CD4-positive, alpha-beta T cell treated with Interleukin-12 subunit alpha and Interleukin-12 subunit beta, for 1 hour (primary cell): Measurements from ENCODE around the gene PI4K2A.
"Not testable (repeated sequence)": the region's sequence is repeated elsewhere in the genome, so short reads cannot be mapped to it uniquely, and the experiment has no call there.

Experiments
- DNase-seq: peaks from one replicate; pipeline ENCODE4 v3.0.0-alpha.2; 2020

The PI4K2A gene

DNA sequence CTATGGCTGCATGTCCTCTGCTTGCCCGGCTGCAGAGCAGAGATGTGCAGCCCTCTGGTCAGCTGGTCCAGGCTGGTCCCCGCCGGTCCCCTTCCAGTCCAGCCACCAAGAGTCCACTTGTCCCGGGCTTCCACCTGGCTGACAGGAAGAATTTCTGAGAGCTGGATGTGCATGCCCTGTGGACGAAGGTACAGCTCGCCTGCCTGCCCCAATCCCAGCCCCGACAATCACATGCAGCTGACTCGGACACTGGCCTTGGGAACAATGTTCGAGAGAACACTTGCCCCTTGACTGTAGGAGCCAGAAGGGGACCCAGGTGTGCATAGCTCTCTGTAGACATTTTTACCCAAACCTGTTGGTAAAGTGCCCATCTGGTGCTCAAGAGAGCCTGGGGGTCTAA is 34.8 kb downstream of the PI4K2A start:
- DNase-seq, result no peak

DNA sequence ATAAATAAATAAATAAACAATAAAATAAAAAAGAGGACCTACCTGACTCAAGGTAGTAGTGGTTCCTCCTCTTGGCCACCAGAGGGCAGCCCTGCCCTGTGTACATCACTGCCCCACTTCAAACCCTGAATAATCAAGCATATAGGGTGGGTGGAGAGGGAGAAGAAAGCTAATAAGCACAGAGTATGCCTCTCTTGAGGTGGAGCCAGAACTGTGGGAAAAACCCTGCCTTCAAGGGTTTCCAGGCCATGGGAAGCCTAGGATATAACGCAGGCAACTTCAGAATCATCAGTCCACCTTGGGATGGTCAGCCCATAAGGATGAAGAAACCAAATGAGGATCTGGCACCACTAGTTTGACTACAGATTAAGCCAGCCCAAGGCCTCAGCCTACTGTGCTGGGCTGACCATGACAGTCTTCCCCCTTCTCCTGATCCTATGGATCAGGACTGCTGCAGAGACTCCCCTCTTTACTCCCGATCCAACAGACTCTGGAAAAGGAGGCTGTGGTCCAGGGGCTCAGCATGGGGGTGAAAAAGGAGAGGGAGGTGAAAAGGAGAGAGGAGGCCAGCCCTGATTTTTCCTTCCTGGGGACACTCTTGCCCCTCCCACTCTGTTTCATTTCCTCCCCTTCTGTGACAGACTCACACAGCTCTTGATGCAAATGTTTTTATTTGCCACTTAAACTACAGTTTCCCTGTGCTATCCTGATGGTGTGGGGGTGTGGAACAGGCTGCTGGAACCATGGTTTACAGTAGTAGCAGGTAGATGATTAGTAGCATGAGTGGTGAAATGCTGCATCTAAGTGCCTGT is 36.5 kb downstream of the PI4K2A start:
- peak; percentile 64 for DNase-seq

DNA sequence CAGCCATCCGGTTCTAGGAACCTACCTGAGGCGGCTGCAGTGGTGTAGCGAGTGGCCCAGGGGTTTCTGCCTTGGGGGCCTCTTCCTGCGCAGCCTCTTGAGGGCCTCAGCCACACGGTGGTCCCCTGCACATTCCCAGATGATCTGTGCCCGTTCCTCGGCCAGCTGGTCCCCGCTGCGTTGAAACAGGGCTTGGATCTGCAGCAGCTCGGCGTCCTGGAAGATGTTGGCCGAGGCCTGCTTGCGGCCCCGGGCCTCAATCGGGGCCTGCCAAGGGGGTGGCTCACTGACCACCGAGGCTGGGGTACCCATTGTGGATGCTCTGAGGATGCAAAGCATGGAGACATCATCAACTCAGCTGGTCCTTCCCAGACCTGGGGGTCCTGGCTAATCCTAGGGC is 39.1 kb downstream of the PI4K2A start:
- no peak for DNase-seq

DNA sequence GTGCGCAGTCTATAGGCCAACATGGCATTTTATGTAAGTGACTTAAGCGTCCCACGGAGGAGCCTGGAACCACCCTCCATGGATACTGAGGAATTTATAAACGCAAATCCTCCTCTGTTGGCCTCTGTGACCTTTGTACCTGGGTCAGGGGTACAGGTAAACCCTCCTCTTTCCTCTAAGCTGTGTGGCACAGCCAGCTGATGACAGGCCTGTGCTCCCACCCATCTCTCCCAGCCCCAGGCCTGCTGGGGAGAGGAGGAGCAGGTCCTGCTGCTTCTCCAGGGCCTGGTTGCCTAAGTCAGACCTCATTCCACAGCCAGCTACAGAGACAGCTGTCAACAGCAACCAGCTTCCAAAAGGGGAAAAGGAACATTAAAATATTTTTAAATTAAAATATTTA is 41.6 kb downstream of the PI4K2A start:
- DNase-seq, result no peak

DNA sequence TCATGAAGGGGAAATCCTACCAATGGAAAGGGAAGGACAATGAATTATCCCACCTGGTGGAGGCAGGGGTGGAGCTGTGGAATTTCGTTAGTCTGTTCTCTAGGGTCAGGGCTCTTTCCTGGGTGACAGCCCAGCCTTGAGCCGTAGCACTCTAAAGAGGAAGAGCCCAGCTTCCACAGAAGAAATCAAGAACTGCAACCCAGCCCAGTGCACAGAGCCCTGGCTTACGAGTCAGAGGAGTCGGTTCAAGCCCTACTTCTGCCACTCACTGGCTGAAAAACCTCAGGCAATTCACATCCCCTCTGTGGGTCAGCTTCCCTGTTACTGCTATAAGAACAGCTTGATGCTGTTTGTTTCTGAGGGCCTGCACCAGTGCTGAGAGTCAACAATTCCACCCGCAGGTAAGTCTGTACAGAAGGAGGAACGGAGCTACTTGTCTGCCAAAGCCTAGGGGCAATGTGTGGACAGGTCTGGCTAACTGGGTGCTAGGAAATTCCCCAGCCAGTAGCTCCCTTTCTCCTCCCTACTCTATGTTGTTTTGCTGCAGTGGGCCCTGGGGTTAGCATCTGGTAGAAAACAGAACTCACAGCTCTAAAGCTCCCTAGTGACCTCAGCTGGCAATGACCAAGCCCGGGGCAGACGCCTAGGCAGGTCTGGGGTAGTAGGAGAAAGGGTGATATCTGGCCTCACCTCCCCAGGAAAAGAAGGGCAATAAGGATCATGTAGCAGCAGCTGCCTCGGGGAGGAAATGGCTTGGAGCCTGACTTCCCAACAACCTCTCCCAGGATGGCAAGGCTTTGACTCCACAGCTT is 43.3 kb downstream of the PI4K2A start:
- no peak for DNase-seq

DNA sequence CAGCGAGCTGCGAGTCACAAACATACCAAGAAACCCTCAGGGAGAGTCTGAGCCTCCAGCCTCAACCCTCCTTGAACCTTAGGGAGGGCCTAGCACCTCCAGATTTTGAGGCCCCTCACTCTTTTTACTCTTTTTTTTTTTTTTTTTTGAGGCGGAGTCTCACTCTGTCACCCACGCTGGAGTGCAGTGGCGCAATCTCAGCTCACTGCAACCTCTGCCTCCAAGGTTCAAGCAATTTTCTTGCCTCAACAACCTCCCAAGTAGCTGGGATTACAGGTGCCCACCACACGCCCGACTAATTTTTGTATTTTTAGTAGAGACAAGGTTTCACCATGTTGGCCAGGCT is 43.9 kb downstream of the PI4K2A start:
- not testable (repeated sequence) for DNase-seq

DNA sequence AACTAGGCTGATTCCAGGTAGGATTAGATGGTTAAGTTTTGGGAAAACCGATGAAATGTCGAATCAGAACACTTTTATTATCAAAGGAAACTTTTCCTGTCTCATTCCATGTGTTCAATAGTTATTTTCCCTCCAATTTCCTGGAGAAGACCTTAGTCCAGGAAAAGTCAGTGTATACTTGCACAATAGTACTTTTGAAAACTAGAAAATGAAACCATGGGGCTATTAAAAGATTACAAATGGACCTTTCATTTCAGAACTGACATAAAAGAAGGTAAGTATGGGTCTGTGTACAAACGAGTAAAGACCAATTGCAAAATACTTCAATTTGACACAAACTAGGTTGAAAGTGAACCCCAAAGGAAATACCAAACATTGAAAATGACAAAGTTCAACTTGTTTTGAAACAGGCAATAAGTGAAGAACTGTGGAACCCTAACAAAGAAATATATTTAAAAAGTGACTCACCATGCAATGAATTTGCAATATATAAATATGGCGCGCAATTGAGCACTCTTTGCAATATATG is 44.5 kb downstream of the PI4K2A start:
- DNase-seq, result no peak

DNA sequence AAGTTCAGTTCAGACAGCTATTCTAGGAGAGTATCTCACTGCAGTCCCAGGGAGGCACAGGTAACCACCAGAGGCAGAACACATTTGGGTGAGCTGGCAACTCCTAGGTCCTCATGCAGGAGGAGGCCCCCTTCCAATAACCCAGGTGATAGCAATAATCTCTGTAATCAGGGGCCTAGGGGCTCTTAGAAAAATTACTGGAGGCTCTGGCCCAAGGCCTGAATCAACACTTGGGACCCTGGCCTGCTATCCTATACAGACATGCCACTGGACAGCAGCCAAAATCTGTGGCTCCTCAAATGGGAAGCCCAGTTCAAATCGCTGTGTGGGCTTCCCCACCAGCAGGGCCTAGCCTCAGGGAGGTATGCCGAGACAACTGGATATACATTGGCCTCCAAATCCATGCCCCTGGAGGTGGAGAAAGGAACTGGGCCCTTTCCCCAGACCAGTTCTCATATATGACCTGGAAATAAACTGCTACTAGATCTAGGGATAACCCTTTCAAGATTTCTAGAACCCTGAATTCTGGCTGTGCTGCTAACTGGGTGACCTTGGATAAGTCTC is 45.0 kb downstream of the PI4K2A start:
- no peak for DNase-seq

DNA sequence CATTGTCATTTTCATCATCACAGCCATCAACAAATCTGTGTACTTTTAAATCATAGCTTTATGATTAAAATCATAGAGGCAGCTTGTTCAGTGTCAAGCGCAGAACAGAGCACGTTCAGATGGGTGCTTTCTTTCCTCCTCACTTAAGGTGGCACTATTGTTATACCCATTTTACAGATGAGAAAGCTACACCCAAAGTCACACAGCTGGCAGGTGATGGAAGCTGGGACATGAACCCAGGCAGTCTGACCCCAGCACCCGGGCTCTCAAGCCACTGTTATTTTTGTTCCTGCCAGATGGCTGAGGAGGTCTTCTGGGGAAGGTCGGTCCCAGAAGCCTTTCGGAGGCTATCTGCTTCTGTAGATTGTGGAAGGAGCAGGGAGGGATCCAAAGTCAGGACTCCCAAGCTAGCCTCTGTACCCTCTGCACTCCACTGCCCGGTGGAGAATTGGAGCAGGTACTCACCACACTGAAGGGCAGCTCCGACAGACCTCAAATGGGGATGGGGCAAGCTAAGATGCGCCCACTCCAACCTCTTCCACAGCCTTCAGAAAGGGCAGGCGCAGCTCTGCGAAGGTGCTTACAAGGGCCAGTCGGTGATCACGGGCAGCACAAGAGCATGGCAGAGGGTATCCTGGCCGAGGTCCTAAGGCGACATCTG is 46.0 kb downstream of the PI4K2A start:
- DNase-seq, result peak; percentile 23

DNA sequence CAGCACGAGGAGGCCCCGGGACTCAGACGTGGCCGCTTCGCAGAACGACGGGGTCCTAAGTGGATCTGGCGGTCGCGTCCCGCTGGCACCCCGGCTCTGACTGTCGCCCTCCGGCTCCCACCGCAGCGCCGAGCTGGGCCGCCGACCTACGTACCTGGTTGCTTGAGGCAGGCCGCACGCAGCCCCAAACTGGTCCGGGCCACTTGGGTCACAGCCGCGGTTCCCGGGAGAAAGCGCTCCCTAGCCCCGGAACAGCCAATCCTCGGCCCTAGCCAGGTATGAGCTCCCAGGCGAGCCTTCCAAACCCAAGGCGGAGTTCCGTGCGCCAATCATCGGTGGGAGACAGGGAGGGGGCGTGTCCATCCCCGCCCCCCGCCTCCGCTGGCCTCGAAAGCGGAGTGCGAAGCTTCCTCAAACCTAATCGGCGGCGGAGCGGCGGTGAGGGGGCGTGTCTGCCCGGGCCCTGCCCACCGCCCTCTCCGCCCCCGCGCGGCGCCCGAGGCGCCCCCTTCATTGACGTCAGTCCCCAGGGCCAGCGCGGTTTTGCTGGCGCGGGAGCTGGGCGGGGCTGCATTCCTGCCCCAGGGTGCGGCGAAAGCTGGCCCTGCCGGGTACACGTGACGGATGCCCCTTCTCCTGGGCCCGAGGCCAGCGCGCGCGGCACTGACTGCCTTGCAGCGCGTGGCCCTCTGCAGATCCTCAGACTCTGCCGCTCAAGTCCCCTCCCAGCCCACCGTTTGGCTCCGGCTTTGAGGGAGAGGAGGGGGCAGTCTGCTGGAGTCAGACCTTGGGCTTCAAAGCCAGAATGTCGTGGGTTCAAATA is 46.7 kb downstream of the PI4K2A start, which contains the start of gene AVPI1:
Gene AVPI1, minus strand, starts transcription at position 280 of the 823 bp plus-strand sequence. CDS start 7,336 bp downstream, outside the sequence.
- DNase-seq, result peak; percentile 97

DNA sequence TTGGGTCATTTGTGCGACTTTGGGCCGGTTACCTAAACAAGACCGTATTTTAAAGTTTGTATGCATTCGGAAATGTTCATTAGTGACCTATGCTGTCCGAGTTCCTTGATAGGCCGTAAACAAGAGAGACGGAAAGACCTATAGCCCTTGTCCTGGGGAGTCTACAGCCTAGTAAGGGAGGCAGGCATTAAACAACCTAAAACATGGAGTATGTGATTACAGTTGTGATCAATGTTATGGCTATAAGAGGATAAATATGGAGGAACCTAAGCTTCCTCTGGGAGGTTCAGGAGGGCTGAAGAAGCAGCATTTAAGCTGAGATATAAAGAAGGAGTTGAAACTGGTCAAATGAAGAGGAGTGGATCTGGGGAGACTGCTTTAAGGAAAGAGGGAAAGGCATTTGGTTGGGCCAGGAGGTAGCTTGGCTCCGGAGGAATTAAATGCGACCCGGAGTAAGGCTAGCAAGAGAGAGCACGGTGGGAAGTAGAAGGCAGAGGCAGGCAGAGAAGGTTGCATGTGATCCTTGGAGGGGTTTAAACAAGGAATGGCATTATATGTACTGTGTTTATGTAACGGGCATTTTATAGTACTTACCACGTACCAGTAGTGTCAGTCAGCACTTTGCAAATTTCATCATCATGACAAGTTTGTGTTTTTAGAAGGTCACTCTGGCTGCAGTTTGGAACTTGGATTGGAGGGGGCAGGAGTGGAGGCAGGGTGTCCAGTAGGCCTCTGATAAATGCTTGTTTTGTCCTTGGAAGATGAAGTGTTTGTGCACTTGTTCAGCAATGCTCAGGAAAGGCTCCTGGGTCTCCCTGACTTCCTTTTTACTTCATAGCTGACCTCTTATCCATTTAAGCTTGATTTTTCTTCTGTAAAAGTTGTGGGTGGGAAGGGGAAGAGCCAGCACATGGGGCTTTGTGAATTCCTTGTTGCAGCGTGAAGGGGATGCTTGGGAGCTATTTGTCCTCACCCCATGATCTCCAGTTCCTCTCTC is 47.6 kb downstream of the PI4K2A start:
- DNase-seq, result no peak

DNA sequence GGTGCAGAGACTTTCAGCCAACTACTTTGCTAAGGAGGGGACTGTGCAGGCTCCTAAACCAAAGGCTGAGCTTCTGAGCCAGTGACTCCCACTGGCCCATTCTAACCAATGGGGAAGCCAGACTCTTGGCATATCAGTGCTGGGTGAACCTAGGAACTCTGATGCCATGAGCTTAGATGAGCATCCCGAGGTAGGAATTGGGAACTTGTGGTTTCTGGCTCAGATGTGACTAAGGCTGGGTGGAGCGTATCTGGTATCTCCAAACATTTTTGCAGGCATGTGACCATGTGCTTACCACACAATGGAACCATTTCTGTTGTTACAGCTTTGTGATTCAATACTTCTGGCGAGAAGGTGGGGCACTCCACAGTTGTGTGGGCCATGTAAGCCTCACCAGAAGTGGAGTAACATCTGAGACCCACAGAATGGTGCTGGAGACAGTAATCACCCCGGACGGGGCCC is 49.1 kb downstream of the PI4K2A start:
- no peak for DNase-seq

DNA sequence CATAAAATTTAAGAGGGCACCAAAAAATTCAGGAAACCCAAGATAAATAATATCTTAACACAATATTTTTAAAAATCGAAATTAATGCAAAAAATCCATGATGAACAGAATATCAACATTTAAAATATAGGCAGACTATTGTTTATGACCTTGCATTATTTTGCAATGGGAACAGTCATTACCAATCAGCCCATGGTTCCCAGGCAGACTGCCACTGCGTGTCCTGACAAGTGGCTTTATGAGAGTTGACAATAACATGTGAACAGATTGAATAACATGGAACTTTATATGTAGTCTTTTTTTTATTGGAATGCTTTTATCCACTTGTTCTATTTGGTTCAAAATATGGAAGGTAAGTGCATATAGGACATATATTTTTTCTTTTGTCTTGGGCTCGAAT is 49.7 kb downstream of the PI4K2A start:
- no peak for DNase-seq

DNA sequence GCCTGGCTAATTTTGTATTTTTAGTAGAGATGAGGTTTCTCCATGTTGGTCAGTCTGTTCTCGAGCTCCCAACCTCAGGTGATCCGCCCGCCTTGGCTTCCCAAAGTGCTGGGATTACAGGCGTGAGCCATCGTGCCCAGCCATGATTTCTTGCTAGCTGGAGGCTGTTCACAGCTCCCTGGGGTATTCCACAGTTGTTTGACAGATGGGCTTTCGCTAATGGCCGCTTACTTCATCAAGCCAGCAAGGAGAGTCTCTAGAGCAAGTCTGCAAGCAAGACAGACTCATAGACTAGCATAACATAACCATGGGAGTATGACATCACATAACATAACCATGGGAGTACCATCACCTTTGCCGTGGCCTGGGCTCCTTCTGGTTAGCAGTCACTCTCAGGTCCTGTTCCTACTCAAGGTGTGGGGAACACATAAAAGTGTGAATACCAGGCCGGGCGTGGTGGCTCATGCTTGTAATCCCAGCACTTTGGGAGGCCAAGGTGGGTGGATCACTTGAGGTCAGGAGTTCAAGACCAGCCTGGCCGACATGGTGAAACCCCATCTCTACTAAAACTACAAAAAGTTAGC is 57.7 kb downstream of the PI4K2A start:
- DNase-seq, result not testable (repeated sequence)

DNA sequence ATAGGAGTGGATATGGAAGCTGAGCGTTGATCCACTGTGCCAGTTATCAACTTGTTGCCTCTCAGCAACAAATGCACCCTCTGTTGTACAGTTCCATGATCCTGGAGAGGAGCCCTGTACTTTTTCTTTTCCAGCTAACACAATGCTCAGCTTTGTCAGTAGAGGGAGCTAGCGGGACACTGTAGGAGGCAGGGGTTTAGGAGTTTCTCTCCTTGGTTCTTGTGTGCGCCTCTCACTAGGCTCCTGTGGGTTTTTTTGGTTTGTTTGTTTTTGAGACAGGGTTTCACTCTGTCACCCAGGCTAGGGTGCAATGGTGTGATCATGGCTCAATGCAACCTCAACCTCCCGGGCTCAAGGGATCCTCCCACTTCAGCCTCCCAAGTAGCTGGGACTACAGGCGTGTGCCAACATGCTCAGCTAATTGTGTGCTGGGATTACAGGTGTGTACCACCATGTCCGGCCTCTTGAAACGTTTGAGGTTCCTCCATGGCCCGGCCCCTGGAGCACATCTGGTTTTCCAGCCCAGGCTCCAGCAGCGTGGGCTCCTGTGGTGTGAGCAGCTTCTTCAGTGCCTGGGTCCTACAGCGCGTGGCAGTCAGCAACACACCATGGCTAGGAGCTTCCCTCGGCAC is 61.1 kb downstream of the PI4K2A start:
- peak; percentile 68 for DNase-seq

DNA sequence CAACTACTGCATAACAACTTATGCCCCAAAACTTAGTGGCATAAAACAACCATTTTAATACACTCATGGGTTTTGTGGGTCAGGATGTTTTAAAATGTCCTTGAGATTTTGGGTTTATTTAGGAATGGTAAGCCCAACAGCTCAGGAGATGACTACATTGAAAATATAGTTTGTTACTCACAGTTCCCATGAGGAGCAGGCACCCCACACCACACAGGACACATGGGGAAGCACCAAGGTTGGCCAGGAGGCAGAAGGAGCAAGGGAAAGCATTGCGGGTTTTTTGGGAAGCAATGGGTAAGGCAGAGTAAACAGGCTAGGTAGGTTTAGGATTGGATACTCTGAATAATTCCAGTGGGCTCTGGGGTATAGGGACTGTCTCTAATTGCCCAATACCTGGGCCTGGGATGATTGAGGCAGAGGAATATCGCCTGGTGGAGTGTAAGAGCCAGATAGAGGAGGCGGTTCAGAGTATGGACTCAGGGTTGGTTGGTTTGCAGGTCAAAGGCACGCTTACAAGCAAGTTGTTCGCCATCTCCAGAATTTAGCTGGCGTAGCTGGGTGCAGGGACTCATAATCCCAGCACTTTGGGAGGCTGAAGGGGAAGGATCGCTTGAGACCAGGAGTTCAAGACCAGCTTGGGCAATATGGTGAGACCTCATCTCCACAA is 63.1 kb downstream of the PI4K2A start:
- DNase-seq, result no peak

DNA sequence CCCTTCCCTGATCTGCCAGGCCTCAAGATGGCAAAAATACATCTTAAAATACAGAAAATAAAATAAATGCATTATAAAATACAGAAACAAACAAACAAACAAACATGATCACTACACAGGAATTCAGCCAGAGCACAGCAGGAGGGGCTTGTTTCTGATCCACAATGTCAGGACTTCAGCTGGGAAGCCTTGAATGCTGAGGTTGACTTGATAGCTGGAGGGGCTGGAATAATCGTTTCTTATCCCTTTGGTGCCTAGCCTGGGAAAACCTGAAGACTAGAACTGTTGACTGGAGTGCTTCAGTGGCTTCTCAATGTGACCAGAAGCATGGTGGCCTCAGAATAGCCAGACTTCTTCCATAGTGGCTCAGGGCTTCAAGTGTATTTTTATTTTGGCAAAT is 63.9 kb downstream of the PI4K2A start:
- DNase-seq, result no peak

DNA sequence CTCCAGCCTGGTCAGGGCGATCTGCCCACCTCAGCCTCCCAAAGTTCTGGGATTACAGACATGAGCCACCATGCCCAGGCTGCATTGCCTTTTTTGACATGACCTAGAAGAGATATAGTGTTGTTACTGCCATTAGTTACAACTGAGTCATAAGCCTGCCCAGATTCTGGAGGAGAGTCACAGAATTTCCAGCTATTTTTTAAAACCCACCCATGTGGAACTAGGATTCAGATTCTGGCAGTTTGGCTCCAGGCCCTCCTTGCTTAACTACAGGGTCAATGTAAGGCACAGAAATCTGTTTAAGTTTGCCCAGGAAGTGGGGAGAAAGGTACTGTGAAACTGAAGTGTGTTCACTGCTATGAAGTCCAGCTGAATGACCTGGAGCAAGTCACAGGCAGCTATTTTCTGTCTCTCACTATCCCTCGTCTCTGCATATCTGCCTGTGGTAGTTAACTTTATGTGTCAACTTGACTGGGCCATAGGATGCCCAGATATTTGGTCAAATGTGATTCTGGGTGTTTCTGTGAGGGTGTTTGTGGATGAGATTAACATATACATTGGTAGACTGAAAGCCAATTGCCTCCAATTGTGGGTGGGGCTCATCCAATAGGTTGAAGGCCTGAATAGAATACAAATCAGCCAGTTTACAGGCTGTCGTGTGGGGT is 64.7 kb downstream of the PI4K2A start:
- DNase-seq, result no peak
